GM18507 (cell line): ENCODE results near the gene CDX1.
A peak's percentile ranks its signal among the peaks of the same experiment; 100 is the strongest.

Experiments used
- DNase-seq: peaks from one replicate; pipeline ENCODE4 v3.0.0; 2011; ENCODE audit warnings: low read depth; ENCODE audit not compliant: insufficient read length; ENCODE audit errors: extremely low spot score
- FAIRE-seq: peaks from 2 replicates; lab custom pipeline; 2011; peaks lifted over from hg19 to GRCh38; lab: Jason Lieb, UNC

The CDX1 gene

GRCh38 chr5:150166650-150167511 lies at the start of gene CDX1:
Gene CDX1 (plus strand): TSS chr5:150166778. CDS start chr5:150166877, 99 bp downstream.
- FAIRE-seq (no peak), DNase-seq (no peak)

GRCh38 chr5:150117945-150118560 lies 48.5 kb upstream of the CDX1 start:
- DNase-seq (no peak), FAIRE-seq (no peak)

- DNase-seq (no peak), FAIRE-seq (no peak)
These were observed 47.9 kb upstream of the CDX1 start for GRCh38 chr5:150118561-150119229.

- DNase-seq (no peak), FAIRE-seq (no peak)
These were observed 47.0 kb upstream of the CDX1 start for GRCh38 chr5:150119421-150120061.

- no peak for FAIRE-seq
These were observed 46.5 kb upstream of the CDX1 start for GRCh38 chr5:150120062-150120441.

GRCh38 chr5:150120617-150121447 lies 45.7 kb upstream of the CDX1 start:
- no peak for FAIRE-seq
- DNase-seq, result no peak

More at GRCh38 chr5:150120062-150120441, 46.5 kb upstream of the CDX1 start:
- DNase-seq, result no peak

GRCh38 chr5:150121448-150122157 lies 45.0 kb upstream of the CDX1 start:
- FAIRE-seq (no peak), DNase-seq (no peak)

GRCh38 chr5:150122158-150122510 lies 44.4 kb upstream of the CDX1 start:
- FAIRE-seq (peak; percentile 15), DNase-seq (peak; percentile 60)

- no peak for FAIRE-seq
- DNase-seq, result no peak
These were observed 43.8 kb upstream of the CDX1 start for GRCh38 chr5:150122536-150123481.

- FAIRE-seq (no peak), DNase-seq (no peak)
These were observed 43.0 kb upstream of the CDX1 start for GRCh38 chr5:150123542-150123941.

- no peak for FAIRE-seq
- DNase-seq, result no peak
These were observed 42.4 kb upstream of the CDX1 start for GRCh38 chr5:150124111-150124557.

GRCh38 chr5:150124596-150124995 lies 42.0 kb upstream of the CDX1 start:
- DNase-seq, result no peak
- no peak for FAIRE-seq

GRCh38 chr5:150125334-150125733 lies 41.2 kb upstream of the CDX1 start:
- FAIRE-seq, result no peak
- DNase-seq, result no peak

- FAIRE-seq, result no peak
- DNase-seq, result no peak
These were observed 40.2 kb upstream of the CDX1 start for GRCh38 chr5:150126199-150126920.

- FAIRE-seq, result no peak
- no peak for DNase-seq
These were observed 39.7 kb upstream of the CDX1 start for GRCh38 chr5:150126921-150127265.

- FAIRE-seq (no peak), DNase-seq (no peak)
These were observed 37.1 kb upstream of the CDX1 start for GRCh38 chr5:150129454-150129812.
